PC-3 (cell line): ENCODE results near the gene PLXNA1. TPM values are rescaled to one million over a fixed set of nuclear protein-coding genes. Genes with fewer than 3 reads are reported as not detected.

Experiments
- ATAC-seq: fragments of 200-7000 bp; cut with Tn5 transposase; 2 replicates; pipeline ENCODE4 v1.9.1; 2020; ENCODE audit warnings: mild to moderate bottlenecking, moderate library complexity
- BruUV-seq: library from RNA; stranded (reverse); fragments of 400-500 nt; replicated peaks from 2 replicates; lab custom pipeline; 2021; lab: Mats Ljungman, UMichigan
- CTCF ChIA-PET: fragments of 300-600 bp; sonication (Branson Sonifier 250); formaldehyde crosslinking; loops from one replicate; lab custom pipeline; 2022; ENCODE audit warnings: antibody characterized with exemption; lab: Charles Lee
- POLR2A ChIA-PET: fragments of 300-600 bp; sonication (Branson Sonifier 250); formaldehyde crosslinking; loops from one replicate; lab custom pipeline; 2022; ENCODE audit warnings: antibody characterized with exemption; ENCODE audit not compliant: unreplicated experiment; lab: Charles Lee
- DNase-seq: peaks from one replicate; pipeline ENCODE4 v3.0.0-alpha.2; 2015
- H2AFZ ChIP-seq: fragments of 300-600 bp; sonication (generic); 2 replicates; pipeline ENCODE4 v1.6.0; 2016; ENCODE audit warnings: antibody characterized with exemption, low read length
- H3F3A ChIP-seq: fragments of 300-600 bp; sonication (generic); one replicate; pipeline ENCODE4 v1.6.0; 2017; ENCODE audit warnings: antibody characterized with exemption, low read length, control low read depth, mild to moderate bottlenecking; ENCODE audit not compliant: unreplicated experiment
- H3K27ac ChIP-seq: fragments of 300-600 bp; sonication (generic); 2 replicates; pipeline ENCODE4 v1.5.1; 2016; ENCODE audit warnings: mild to moderate bottlenecking, low read length
- H3K27me3 ChIP-seq: fragments of 300-600 bp; sonication (generic); 2 replicates; pipeline ENCODE4 v1.6.1; 2016; ENCODE audit warnings: low read length, mixed read lengths
- H3K36me3 ChIP-seq: fragments of 300-600 bp; sonication (generic); 2 replicates; pipeline ENCODE4 v1.6.1; 2016; ENCODE audit warnings: low read depth, mixed run types, low read length, mixed read lengths
- H3K4me1 ChIP-seq: fragments of 300-600 bp; sonication (generic); 2 replicates; pipeline ENCODE4 v1.5.1; 2016; ENCODE audit warnings: low read length; ENCODE audit not compliant: insufficient read depth
- H3K4me2 ChIP-seq: fragments of 300-600 bp; sonication (generic); 2 replicates; pipeline ENCODE4 v1.6.0; 2016; ENCODE audit warnings: low read length
- H3K4me3 ChIP-seq: fragments of 300-600 bp; sonication (generic); 2 replicates; pipeline ENCODE4 v1.5.1; 2016; ENCODE audit warnings: mild to moderate bottlenecking, low read length, mixed read lengths
- H3K79me2 ChIP-seq: fragments of 300-600 bp; sonication (generic); 2 replicates; pipeline ENCODE4 v1.6.1; 2017; ENCODE audit warnings: low read length, mixed read lengths
- H3K9ac ChIP-seq: fragments of 300-600 bp; sonication (generic); 2 replicates; pipeline ENCODE4 v1.6.0; 2016; ENCODE audit warnings: mild to moderate bottlenecking, low read length
- H3K9me2 ChIP-seq: fragments of 300-600 bp; sonication (generic); replicated peaks from 2 replicates; pipeline ENCODE4 v1.6.1; 2016; ENCODE audit warnings: mixed run types, low read length, mixed read lengths
- H3K9me3 ChIP-seq: fragments of 300-600 bp; sonication (generic); 2 replicates; pipeline ENCODE4 v1.6.1; 2016; ENCODE audit warnings: low read length, mixed read lengths
- H4K20me1 ChIP-seq: fragments of 300-600 bp; sonication (generic); 2 replicates; pipeline ENCODE4 v1.6.1; 2016; ENCODE audit warnings: low read length, mixed read lengths
- EZH2 ChIP-seq: fragments of 300-600 bp; sonication (generic); IDR thresholded peaks from one replicate; pipeline ENCODE4 v1.6.1; 2017; ENCODE audit warnings: antibody characterized with exemption, mild to moderate bottlenecking, low read length; ENCODE audit not compliant: unreplicated experiment
- EZH2phosphoT487 ChIP-seq: fragments of 300-600 bp; sonication (generic); IDR thresholded peaks from 2 replicates; pipeline ENCODE4 v1.6.1; 2018; ENCODE audit warnings: mild to moderate bottlenecking, antibody characterized with exemption, low read length, borderline replicate concordance
- intact Hi-C: fragments of 100-400 bp; cut with micrococcal nuclease; formaldehyde crosslinking; loops from 2 replicates; pipeline ENCODE4 v1.9.0; 2023
- total RNA-seq: library from RNA; depleted of rRNA; stranded (reverse); fragments of >200 nt; gene quantifications from 2 replicates; pipeline ENCODE4 v1.2.3, GENCODE V29; 2014
- TF ChIP-seq, protein P1 (sequence below): fragments of 300-600 bp; sonication (generic); conservative IDR thresholded peaks from 2 replicates; pipeline ENCODE4 v1.5.1; 2017; ENCODE audit warnings: antibody characterized with exemption, low read depth, mild to moderate bottlenecking, low read length

The PLXNA1 gene
- total RNA-seq, 1 experiment from 2014 or later = 30.0 TPM

DNA sequence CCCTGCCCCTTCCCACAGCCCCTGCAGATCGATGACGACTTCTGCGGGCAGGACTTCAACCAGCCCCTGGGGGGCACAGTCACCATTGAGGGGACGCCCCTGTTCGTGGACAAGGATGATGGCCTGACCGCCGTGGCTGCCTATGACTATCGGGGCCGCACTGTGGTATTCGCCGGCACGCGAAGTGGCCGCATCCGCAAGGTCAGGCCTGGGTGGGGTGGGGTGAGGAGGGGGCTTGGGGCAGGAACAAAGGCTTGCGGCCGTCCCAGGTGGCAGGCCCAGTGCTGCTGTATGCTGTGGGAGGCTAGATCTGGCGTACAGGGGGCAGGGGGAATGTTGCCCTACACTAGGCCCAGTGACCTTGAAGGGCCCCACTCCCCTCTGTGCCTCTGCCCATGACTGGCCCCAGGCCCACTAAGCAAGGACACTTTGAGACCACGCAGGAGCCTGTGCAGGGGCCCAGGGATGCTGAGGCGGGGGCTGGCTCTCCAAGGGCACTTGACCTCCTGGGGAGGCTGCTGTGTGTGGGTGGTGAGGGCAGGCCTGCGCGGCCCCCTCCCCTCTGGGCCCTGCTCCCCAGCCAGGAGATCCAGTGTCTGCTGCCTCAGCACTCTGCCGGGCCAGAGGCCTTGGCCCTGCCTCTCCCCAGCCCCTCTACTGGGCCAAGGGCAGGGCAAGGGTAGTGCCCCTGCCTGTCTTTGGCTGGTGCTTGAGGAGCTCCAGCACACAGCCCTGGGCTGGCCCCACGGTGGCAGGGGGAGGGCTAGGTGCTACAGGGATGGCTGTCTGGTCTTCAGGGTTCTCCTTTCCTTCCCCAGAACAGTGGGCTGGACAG, 8.7 kb downstream of the PLXNA1 start:
- H3K4me3 ChIP-seq = no peak overlapping the region
- TF ChIP-seq, protein P1, sequence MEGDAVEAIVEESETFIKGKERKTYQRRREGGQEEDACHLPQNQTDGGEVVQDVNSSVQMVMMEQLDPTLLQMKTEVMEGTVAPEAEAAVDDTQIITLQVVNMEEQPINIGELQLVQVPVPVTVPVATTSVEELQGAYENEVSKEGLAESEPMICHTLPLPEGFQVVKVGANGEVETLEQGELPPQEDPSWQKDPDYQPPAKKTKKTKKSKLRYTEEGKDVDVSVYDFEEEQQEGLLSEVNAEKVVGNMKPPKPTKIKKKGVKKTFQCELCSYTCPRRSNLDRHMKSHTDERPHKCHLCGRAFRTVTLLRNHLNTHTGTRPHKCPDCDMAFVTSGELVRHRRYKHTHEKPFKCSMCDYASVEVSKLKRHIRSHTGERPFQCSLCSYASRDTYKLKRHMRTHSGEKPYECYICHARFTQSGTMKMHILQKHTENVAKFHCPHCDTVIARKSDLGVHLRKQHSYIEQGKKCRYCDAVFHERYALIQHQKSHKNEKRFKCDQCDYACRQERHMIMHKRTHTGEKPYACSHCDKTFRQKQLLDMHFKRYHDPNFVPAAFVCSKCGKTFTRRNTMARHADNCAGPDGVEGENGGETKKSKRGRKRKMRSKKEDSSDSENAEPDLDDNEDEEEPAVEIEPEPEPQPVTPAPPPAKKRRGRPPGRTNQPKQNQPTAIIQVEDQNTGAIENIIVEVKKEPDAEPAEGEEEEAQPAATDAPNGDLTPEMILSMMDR = no peak
- TF ChIP-seq EZH2 (no peak), EZH2phosphoT487 (no peak)
- H3K9ac ChIP-seq = no peak overlapping the region
- H3F3A ChIP-seq = no peaks in the 10 kb centered on the region
- no peak overlapping the region for H2AFZ ChIP-seq
- H3K9me2 ChIP-seq = no peaks in the 10 kb centered on the region
- no peaks in the 10 kb centered on the region for H3K36me3 ChIP-seq
- no peak for DNase-seq
- no peak overlapping the region for H3K27ac ChIP-seq
- POLR2A ChIA-PET = no interaction called here
- H3K27me3 ChIP-seq = no peaks in the 10 kb centered on the region
- no peaks in the 10 kb centered on the region for H3K9me3 ChIP-seq
- H3K79me2 ChIP-seq = peaks cover 40% of the 10 kb centered on the region
- CTCF ChIA-PET = no interaction called here
- H3K4me2 ChIP-seq = no peak overlapping the region
- no peak for ATAC-seq
- intact Hi-C loops = no loop called here
- BruUV-seq = no TSS peak
- no peaks in the 10 kb centered on the region for H3K4me1 ChIP-seq
- H4K20me1 ChIP-seq = peaks cover 7% of the 10 kb centered on the region; the same call in 1 of the 2 replicates

- H4K20me1 ChIP-seq = 0 out of 2 replicates have a peak, but pooled peaks cover under 1% of the 10 kb centered on the region
These were observed 9.3 kb downstream of the PLXNA1 start for GRCh38 chr3:126992216-126992615.

More at GRCh38 chr3:126992216-126992615, 9.3 kb downstream of the PLXNA1 start:
- no peaks in the 10 kb centered on the region for H3F3A ChIP-seq
- POLR2A ChIA-PET = no interaction called here
- peaks cover 40% of the 10 kb centered on the region for H3K79me2 ChIP-seq
- BruUV-seq = no TSS peak
- H3K36me3 ChIP-seq = no peaks in the 10 kb centered on the region
- H3K9ac ChIP-seq = no peak overlapping the region
- CTCF ChIA-PET = no interaction called here
- ATAC-seq (no peak), DNase-seq (no peak)
- no peak overlapping the region for H3K4me3 ChIP-seq
- intact Hi-C loops = no loop called here
- H3K4me2 ChIP-seq = no peak overlapping the region
- no peaks in the 10 kb centered on the region for H3K27me3 ChIP-seq
- H2AFZ ChIP-seq = no peak overlapping the region
- H3K9me2 ChIP-seq = no peaks in the 10 kb centered on the region
- TF ChIP-seq EZH2phosphoT487 (no peak), EZH2 (no peak)
- TF ChIP-seq, protein P1 = no peak
- no peaks in the 10 kb centered on the region for H3K4me1 ChIP-seq
- no peak overlapping the region for H3K27ac ChIP-seq
- H3K9me3 ChIP-seq = no peaks in the 10 kb centered on the region
